22Rv1 (cell line): ENCODE results near the gene NOC2L.
A peak's percentile ranks its signal among the peaks of the same experiment; 100 is the strongest.

ENCODE experiments used
- H3K27ac ChIP-seq: fragments of 450-650 bp; 2 replicates; pipeline ENCODE4 v1.5.1; 2017
- CTCF ChIP-seq: fragments of 450-650 bp; IDR thresholded peaks from 2 replicates; pipeline ENCODE4 v1.5.1; 2017; ENCODE audit warnings: mild to moderate bottlenecking
- ZFX ChIP-seq: fragments of 450-650 bp; IDR thresholded peaks from 2 replicates; pipeline ENCODE4 v1.6.1; 2017; ENCODE audit warnings: antibody characterized with exemption, borderline replicate concordance

NOC2L gene

DNA sequence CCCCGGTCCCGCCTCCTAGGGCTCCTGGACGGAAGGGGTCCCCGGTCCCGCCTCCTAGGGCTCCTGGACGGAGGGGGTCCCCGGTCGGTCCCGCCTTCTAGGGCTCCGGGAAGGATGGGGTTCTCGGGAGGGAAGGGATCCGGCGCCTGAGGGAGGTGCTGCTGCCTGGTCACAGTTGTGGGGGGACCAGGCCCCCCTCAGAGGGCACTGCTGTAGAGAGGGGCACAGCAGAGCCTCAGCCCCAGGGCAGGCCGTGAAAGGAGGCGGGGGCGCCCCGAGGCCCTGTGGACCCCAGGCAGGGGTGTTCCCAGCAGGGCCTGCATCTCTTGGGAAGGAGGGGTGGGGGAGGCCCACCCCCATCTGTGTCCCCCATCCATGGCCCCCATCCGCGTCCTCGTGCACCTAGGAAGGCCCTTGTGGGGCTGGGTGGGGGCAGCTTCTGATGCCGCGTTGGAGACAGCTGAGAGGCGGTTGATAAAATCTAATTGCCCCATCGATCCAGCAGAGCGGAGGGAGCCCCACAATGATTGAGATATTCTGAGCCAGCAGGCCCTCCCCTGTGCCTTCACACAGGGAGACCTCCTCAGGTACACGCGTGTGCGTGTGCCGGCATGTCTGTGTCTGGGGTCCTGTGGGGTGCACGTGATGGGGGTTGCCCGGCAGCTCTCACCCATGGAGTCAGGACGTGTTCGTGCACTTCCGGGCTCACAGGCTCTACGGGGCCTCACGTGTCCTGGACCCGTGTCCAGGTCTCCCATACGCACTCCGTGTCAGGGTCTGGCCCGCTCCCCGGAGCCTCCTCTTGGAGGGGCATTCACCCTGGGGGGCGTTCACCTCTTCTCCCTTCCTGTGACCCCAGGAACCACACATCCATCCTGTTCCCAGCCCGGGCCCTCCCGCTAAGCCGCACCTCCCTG lies 22.4 kb downstream of the NOC2L start:
- H3K27ac ChIP-seq, result peak overlapping the region; percentile 89
- no peak for TF ChIP-seq CTCF
- TF ChIP-seq ZFX, result no peak

DNA sequence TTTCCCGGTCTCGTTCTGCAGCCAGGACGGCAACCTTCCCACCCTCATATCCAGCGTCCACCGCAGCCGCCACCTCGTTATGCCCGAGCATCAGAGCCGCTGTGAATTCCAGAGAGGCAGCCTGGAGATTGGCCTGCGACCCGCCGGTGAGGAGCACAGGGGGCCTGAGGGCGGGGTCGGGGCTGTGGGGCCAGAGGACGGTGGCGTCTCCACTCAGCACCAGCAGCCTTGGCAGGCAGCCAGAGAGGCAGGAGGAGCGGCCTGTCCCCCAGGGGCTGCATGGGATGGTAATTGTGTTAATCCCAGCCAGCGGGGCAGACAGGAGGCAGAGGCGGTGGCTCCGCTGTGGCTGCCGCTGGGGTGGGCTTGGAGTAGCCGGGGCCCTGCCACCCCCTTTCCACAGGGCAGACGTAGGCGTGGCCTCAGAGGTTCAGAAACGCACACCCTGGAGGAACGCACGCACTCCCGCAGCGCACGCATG lies 23.3 kb downstream of the NOC2L start:
- H3K27ac ChIP-seq, result no peak overlapping the region; the same call in 1 of the 2 replicates
- TF ChIP-seq CTCF (no peak), ZFX (no peak)

- TF ChIP-seq CTCF (no peak), ZFX (no peak)
- H3K27ac ChIP-seq, result no peak overlapping the region; the same call in 1 of the 2 replicates
These were observed 23.9 kb downstream of the NOC2L start for GRCh38 chr1:934991-935750.

DNA sequence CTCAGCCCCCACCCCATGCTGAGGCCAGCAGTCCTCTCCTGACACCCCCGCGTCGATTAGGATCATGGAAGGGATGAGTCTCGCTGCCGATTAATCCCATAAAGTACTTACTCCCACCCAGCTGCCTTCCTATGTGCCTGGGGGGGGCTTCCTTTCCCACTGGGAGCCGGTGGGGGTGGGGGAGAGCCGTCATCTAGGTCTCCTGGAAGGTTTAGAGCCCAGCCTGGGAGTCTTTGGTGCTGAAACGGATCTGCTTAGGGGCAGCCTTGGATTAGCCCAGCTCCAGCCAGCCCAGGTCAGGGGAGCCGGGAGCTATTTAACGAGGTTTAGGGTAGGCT lies 25.5 kb downstream of the NOC2L start:
- TF ChIP-seq CTCF, result no peak
- no peak for TF ChIP-seq ZFX
- H3K27ac ChIP-seq, result peak overlapping the region; percentile 68

- TF ChIP-seq ZFX, result no peak
- no peak for TF ChIP-seq CTCF
- peak overlapping the region; percentile 68 for H3K27ac ChIP-seq
These were observed 26.1 kb downstream of the NOC2L start for GRCh38 chr1:932776-933602.

DNA sequence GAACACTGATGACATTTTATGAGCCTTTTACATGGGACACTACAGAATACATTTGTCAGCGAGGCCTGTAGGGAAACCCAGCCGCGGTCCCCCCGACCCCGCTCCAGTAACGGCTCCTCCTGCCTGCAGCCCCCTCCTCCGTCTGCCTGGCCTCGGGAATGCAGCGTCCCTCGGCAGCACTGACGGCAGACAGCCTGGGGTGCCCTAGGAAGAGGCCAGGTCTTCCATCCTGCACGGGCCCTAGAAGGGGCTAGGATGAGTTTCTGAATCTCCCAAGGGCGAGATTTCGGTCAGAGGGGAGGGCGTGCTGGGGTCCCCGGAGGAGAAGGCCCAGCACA lies 26.9 kb downstream of the NOC2L start:
- TF ChIP-seq CTCF (no peak), ZFX (no peak)
- peak overlapping the region; percentile 68 for H3K27ac ChIP-seq
